EL (cell line): ENCODE results near the gene CCNY.
"Not testable (repeated sequence)": the region's sequence is repeated elsewhere in the genome, so short reads cannot be mapped to it uniquely, and the experiment has no call there.

Experiments
- DNase-seq: peaks from one replicate; pipeline ENCODE4 v3.0.0-alpha.2; 2016

CCNY gene

DNA sequence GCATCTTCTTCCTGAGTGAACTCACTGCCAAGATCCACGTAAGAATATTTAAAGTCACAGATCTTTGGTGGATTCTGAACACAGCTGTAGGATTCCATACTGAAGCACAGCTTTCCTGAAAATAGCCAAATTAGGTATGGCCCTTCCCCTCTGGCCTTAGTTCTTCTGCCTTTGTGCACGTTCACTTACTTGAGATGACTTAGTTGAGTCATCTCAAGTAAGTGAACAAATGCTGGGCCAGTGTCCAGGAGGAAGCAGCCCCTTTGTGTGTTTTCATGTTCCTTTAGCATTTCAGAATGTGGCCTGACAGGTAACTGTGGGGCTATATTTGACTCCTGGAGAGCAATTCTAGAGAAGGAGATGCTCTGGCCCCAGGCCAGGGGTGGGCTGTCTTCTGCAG lies 51.5 kb downstream of the CCNY start:
- peak; percentile 61 for DNase-seq

DNA sequence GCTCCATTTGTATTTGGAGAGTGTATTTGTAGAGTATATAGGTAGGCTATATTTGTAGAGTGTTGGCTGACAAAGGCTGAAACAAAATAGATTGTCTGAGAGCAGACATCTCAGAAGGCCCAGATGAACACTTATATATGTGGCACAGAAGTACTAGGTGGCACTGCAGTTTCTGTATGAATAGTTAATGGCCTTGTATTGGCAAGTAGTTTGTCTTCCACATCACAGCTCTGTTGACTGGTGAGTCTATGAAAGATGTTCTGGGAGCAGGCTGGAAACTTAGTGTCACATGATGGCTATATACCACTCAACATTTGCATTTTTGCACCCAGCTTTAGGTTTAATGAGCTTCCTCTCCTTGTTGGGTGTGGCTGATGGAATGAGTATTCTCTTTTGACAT lies 51.9 kb downstream of the CCNY start:
- DNase-seq: no peak

- DNase-seq: no peak
Observed at GRCh38 chr10:35388682-35389081, 52.4 kb downstream of the CCNY start.

GRCh38 chr10:35390161-35390840 lies 54.0 kb downstream of the CCNY start:
- DNase-seq: no peak

- DNase-seq: no peak
Observed at GRCh38 chr10:35390843-35391152, 54.5 kb downstream of the CCNY start.

DNA sequence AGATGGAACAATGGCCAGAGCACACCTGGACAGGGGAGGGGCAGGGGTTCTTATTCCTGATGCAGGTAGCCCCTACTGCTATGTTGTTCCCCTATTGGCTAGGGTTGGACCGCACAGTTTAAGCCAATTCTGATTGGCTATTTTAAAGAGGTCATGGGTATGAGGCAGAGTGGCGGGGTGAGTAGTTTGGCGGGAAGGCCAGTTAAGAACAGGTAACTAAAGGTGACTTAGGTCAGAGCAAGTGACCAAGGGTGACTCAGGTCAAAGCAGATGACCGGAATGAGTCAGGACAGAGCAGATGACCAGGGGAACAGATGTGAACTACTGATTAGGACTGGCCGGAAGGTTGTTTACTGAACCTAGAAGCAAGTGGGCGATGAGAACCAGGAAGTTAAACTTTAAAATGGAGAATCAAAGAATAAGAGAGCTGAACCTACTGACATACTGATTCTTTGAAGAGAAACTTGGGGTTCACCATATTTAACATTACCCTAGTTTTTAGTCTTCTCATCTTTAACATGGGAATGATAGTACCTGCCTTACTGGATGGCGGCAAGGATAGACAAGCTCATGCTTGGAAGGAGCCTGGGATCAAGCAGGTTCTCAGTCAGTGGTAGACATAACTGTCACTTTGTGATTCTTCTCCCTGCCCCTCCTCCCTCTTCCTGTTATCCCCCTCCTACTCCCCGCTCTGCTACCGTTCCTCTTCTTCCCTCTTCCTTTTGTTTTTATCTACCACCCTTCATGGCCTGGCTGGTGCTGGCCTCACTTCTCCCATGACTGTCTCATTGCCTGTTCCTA lies 55.0 kb downstream of the CCNY start:
- DNase-seq: no peak

- DNase-seq: no peak
Observed at GRCh38 chr10:35391954-35392262, 55.6 kb downstream of the CCNY start.

- DNase-seq: no peak
Observed at GRCh38 chr10:35392482-35393228, 56.3 kb downstream of the CCNY start.

GRCh38 chr10:35394411-35394851 lies 58.1 kb downstream of the CCNY start:
- no peak for DNase-seq

GRCh38 chr10:35394934-35395333 lies 58.6 kb downstream of the CCNY start:
- DNase-seq: no peak

DNA sequence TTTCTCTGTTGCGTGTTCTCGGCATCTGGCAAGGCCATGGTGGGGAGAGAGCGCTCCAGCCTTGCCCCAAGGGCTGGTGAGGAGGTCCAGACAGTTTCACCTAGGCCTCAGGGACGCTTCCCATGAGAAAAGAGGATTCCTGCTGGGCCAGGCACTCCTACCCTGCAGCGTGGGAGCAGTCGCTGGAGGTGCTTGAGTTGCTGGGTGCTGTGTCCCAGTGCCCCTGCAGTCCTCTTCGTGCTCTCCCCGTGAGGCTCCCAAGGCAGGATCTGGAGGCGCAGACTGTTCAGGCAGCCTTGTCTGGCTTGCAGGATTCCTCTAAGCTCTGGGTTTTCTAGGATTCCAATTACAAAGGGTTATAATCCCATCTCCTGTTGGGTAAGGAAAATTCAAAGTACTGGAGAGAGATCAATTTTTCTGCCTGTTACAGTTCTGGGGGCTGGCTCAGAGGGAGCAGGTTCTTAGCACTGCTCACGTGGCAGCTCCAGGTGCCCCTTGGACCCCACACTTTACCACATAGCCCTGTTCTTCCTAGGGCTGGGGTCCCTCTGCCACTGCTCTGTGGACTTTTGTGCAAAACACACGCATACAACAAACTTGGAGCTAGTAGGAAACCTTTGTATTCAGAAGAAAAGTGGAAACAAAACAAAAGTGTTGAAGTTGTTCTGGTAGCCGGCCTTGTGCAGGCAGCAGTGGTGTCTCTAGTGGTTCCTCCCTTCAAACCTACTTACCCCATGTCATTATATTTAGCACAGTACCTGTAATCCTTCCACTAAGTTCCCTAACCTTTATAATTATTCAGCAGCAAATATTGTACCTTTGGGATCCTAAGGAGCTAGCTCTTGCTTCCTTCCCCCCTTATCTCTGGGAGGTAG lies 60.5 kb downstream of the CCNY start:
- DNase-seq: no peak

DNA sequence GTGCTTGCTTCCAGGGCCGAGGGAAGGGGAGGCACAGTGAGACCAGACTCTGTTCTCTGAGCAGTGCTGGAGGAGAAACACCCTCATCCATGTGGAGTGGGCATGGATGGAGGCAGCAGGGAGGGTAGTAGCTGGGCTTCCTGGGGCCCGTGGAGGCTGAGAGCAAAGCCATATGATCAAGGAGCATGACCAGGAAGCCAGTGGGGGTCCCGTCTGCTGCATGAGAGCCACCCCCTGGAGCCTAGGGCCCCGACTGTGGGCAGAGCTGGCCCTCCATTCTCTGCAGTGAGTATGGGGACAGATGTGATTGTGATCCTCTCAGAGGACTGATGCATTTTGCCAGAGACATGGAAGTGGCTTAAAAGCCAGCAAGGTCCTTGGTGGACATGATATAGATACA lies 61.6 kb downstream of the CCNY start:
- no peak for DNase-seq

DNA sequence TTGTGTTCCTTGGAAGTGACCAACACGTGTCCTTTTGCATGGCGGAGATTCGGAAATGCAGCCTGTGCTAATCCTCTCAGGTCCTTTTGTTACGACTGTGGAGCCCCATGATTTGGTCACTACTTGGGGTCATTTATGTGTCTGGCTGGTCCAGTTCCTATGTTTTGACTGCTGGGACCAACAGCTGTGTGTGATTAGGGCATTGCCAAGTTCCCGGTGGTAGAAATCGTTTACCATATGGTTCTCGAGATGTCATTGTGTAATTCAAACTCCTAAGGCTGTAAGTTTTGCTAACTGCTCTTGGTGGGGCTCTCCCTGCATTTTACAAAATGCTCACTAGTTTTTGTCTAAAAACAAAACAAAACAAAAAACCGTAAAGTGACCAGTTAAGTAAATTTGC lies 62.0 kb downstream of the CCNY start:
- no peak for DNase-seq

- no peak for DNase-seq
Observed at GRCh38 chr10:35398908-35399307, 62.6 kb downstream of the CCNY start.

DNA sequence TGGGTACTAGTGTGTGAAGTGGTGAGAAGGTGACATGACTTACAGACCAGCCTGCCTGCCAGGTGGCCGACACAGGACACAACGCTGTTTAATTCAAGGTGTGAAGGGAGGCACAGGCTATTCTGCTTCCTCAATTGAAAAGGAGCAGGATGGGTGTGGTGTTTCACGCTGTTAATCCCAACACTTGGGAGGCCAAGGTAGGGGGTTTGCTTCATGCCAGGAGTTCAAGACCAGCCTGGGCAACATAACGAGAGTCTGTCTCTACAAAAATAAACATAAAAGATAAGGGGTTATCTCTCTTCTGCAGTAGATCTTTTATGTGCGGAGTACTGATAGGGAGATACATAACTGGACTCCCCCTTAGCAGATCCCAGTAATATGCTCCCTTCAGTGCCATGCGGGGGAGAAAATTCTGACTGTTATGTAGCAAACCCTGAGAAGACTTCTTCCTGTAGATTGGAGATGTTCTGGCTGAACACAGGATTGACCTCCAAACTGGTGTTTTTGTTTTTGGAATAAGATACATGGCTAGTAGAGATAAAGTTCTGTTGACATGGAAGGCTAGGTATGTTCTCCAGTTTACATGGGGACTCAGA lies 63.2 kb downstream of the CCNY start:
- DNase-seq: no peak

DNA sequence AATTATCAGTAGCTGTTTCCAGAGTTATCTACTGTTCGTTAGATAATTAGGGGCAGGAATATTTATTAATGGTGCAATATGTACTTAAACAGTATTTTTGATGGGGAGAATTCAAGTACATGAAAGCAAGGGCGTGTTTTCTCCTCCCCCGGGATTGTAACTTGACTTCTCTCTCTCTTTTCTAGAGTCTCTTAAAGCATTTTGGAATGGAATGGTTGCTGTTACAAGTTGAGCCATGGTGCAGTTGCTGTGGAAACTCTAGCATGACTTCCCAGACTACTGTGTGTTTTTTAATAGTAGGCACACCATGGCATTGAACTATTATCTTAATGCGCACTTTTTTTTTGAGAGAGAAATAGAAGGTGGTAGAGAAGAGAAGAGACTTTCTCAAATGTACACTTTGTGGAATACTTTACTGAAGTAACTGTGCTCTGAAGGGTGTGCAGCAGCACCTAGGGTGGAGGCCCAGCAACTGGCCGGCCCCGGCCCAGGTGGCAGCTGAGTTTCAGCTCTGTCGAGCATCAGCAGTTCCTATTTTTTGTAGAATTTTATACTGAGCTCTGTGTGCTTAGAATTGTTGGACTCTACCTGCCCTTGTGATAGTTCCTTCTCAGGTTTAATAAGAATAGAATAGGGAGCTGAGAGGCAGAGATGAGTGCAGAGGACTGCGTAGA lies 64.4 kb downstream of the CCNY start:
- no peak for DNase-seq

DNA sequence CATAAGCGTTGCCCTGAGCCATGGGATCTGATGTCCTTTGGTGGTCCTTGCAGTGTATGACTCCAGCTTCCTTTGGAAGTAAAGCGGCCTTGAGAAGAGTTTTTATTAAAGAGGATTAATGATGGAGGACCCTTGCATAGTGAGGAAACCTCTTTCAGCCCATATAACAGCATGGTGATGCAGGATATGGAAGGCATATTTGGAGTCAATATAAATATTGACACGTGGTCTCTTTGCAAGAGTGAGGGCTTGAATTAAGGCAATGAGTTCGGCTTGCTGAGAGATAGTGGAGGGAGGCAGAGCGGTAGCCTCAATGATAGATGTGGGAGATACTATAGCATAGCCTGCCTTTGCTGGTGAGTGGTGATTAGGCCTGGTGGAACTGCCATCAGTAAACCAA lies 67.2 kb downstream of the CCNY start:
- not testable (repeated sequence) for DNase-seq

GRCh38 chr10:35404077-35404476 lies 67.8 kb downstream of the CCNY start:
- not testable (repeated sequence) for DNase-seq

- not testable (repeated sequence) for DNase-seq
Observed at GRCh38 chr10:35406003-35406630, 69.8 kb downstream of the CCNY start.

DNA sequence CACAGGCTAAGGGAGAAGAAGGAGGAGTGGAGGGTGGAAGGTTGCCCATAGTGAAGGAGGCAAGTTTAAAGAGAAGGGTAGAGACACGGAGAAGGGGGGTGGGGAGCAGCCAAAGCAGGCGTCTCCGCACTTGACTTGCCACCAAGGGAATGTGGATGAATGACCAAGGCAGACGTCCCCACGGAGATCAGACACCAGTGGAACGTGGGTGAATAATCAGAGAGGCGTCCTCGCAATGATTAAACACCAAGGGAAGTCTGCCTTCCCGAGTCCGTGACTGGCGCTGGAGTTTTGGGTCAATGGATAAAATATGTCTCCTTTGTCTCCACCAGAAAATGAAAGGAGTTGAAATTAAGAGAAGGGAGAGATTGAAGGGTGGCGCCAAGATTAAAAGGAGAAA lies 71.4 kb downstream of the CCNY start:
- not testable (repeated sequence) for DNase-seq

DNA sequence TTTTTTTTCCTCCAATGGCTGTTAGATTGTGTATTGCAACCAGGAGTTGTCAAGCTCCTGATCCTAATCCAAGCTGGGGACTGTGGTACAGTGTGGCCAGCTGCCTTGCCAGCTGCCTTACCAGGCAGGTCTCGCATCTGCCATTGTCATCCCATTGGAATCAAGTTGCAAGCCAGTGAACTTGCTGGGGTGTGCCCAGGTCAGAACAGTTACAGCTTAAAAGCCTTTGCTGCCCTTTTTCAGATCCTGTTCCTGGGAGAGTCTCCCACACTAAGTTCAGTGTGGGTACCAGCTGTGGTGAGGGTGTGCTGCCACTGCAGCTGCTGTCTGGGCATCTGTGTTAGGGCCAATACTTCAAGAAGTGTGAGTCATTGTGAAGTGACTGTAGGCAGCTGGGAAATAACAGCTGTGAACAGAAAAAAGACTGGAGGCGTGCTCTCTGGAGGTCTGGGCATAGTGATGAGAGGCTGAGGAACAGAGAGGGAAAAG lies 72.8 kb downstream of the CCNY start:
- peak; percentile 83 for DNase-seq
